Measurements from ENCODE around the gene ATP6V1C2.

Gene ATP6V1C2

GRCh38 chr2:10721396-10722251, at the start of gene ATP6V1C2:
TSS of gene ATP6V1C2 (plus strand) at chr2:10721630. CDS start at chr2:10722850, 1,220 bp downstream.
- no peak for DNase-seq

- DNase-seq = no peak
These were observed 46.3 kb upstream of the ATP6V1C2 start for GRCh38 chr2:10675131-10675530.

- DNase-seq = no peak
These were observed 43.2 kb upstream of the ATP6V1C2 start for GRCh38 chr2:10678225-10678624.

DNA sequence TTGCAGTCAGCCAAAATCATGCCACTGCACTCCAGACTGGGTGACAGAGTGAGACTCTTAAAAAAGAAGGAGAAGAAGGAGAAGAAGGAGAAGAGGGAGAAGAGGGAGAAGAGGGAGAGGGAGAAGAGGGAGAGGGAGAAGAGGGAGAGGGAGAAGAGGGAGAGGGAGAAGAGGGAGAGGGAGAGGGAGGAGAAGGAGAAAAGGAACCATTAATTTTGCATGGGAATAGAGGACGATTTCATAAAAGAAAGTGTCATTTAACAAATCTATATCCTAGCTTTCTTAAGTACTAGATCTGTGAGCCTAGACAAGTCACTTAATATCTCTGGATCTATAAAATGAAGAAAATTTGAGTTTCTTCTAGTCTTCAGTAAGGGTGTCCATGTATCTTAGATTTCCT, 41.2 kb upstream of the ATP6V1C2 start:
- no peak for DNase-seq

DNA sequence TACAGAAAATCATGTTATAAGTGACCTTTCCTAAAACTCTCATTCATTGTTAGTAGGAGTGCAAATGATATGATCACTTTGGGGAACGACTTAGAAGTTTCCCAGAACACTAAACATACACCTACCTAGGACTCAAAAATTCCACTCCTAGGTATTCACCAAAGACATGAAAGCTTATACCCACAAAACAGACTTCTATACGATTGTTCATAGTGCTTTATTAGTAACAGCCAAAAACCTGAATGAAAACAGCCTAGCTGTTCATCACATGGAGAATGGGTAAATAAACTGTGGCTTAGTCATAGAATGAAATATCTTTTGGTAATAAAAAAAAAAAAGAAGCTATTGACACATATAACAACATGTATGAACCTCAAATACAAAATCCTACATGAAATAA, 40.5 kb upstream of the ATP6V1C2 start:
- no peak for DNase-seq

- no peak for DNase-seq
These were observed 35.2 kb upstream of the ATP6V1C2 start for GRCh38 chr2:10686176-10686730.

- no peak for DNase-seq
These were observed 32.3 kb upstream of the ATP6V1C2 start for GRCh38 chr2:10688921-10689807.

DNA sequence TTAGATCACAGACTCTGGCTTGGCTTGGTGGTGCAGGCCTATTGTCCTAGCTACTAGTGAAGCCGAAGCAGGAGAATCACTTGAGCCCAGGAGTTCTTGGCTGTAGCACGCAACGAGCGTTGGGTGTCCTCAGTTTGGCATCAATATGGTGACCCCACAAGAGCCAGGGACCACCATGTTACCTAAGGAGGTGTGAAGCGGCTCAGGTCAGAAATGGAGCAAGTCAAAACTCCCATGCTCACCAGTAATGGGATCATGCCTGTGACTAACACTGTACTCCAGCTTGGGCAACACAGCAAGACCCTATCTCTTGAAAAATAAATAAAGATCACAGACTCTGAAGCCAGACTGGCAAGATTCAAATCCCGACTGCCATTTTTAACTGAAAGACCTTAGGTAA, 29.9 kb upstream of the ATP6V1C2 start:
- DNase-seq = no peak

DNA sequence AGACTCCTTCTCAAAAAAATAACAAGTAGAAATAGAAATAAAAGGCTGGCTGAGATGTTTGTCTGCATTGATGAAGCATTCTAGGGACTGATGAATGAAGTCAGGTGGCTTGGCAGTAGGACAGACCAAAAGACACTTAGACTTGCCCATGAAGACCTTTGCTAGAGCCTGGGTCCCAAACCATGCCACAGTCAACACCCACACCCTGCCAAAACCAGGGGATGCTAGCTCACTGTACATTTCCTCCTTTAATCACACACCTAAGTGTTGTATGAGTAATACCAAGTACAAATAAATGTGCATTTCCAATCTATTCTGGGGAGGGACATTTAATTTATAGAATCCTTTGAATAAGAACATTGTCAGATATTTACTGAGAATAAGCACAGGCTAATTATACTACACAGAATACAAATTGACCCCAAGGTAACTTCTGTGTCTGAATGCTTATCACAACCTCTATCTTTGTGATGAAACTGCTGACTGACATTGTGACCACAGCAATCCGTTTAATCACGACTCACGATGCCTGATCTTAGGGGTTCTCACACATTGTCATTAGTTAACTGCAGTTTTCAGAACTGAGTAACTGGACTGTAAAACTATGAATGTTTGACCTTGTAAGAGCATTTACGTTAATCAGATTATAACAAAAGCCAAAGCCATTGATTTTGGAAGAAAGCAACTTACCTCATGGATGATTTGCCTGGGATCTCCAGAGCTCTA, 21.2 kb upstream of the ATP6V1C2 start:
- DNase-seq = no peak

GRCh38 chr2:10704034-10704594, 17.3 kb upstream of the ATP6V1C2 start:
- DNase-seq = no peak

- no peak for DNase-seq
These were observed 15.4 kb upstream of the ATP6V1C2 start for GRCh38 chr2:10706033-10706432.

GRCh38 chr2:10707831-10708230, 13.6 kb upstream of the ATP6V1C2 start:
- no peak for DNase-seq

DNA sequence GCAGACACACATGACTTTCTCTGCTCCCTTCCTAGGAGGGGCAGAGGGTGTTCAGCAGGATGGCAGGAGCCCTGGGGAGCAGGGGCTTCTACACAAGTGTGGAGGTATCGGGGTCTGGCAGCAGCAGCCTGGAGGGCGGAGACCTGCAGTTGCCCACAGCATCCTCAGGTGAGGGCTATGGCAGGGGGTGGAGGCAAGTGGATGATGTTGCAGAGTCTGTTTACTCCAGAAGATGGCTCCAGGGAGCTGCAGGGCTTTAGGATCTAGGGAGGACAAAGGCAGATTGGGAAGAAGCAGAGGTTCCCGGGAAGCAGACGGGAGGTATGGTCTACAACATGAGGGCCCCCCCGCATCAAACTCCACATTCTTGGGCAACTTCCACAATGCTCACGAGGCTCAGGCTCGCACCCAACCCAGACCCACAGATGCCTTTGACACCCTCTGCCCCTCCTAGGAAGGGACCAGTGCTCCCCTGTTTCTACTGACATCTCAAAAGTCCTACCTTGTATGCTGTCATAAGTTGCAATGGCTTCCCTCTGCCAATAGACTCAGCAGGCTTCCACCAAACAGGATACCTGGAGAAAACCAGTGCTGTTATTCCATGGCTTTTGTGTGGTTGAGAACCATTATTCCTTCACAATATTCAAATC, 12.0 kb upstream of the ATP6V1C2 start:
- DNase-seq = peak; percentile 1

DNA sequence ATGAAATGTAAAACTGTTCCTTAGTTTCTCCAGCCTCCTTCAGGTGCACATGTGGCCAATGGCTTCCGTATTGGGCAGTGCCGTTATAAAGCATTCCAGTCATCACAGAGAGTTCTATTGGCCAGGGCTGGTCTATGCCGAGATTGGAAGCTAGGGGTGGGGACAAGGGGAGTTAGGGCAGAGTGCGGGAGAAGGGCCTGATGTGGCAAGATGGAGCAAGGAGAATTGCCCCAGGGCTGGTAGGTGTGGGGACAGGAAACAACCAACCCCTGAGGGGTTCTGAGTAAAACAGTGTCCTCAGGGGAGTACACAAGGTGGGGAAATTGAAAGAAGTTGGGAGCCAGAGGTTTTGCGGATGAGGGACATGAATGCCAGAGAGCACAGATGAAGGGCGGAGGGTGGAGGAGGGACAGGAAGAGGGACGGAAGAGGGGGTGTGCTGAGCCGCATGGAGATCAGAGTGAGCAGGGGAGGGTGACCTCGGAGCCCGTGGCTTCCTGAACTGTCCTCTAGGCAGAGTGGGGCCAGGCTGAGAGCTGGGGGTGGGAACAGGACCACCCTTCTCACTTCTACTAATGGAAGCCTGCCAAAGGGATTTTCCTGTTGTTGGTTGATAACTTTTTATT, 9.1 kb upstream of the ATP6V1C2 start:
- DNase-seq = no peak

DNA sequence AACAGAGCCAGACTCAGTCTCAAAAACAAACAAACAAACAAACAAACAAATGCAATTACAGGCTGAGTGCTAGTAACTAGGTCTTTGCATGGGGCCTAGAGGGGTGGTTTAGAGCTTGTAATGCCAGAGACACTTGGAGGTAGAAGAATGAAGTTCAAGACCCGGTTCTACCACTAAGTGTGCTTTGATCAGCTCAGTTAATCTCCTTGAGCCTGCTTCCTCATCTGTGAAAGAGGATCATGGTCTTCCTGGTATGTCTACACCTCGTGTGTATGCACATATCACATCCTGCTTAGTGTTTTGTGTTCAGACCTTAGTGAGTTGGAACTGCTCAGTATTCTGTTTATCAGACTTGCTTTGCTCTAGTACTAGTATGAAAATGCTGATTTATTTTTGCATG, 4.8 kb upstream of the ATP6V1C2 start:
- DNase-seq = no peak

DNA sequence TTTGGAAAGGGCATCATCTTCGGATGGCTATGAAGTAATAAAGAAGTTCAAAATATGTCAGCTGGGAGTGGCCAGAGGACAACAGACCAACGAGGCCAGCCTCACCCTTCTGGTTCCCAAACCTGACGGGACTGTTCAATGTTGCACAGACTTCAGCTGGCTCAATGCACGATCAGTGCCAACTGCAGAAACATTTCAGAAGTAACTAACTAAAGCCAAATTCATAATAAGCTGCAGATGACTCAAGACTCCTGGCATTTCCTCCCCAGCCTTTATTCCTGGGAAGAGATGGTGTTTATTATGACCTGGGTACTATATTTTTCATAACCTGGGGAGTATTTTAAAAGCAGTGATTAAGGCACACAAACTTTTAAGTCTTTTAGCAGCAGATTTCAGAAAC, 3.8 kb upstream of the ATP6V1C2 start:
- DNase-seq = peak; percentile 3

DNA sequence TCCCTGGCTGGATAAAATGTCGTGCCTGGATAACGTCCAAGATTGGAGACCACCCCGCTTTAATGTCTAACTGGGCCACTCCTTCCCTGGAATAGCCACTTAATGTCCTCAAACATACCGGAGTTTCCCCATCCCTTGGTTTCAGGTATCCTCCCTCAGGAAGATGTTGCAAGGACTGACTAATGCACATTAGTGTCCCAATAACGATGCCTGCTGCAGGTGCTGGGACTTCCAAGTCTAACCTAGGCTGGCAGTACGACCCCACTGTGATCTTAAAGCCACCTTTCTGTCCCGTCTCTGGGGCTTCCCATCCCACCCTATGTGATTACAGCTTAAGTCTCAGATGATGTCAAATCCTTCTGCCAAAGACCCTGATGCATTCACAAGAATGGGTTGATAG, 1.1 kb upstream of the ATP6V1C2 start:
- DNase-seq = no peak

DNA sequence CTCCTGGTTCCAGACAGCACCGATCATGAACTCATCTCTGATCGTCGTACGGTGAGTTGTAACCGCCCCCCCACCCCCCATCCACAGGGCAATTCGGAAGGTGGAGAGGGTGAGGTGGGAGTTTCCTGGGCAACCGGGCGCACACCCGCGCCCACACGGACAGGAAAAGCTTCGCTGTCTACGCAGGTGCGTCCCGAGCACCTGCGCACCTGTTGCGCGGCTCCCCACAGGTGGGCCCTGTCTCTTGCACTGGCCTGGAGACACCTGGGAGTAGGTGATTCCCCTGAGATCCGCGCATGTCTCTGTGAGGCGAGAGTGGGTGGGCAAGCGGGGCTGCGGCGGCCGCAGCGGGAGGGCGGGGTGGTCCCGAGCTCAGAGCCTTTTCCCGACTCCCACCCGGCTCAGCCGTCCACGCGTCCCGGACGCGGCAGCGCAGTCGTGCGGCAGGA, 459 bp upstream of the ATP6V1C2 start:
- DNase-seq = no peak

- no peak for DNase-seq
These were observed 909 bp downstream of the ATP6V1C2 start for GRCh38 chr2:10722252-10722825.

DNA sequence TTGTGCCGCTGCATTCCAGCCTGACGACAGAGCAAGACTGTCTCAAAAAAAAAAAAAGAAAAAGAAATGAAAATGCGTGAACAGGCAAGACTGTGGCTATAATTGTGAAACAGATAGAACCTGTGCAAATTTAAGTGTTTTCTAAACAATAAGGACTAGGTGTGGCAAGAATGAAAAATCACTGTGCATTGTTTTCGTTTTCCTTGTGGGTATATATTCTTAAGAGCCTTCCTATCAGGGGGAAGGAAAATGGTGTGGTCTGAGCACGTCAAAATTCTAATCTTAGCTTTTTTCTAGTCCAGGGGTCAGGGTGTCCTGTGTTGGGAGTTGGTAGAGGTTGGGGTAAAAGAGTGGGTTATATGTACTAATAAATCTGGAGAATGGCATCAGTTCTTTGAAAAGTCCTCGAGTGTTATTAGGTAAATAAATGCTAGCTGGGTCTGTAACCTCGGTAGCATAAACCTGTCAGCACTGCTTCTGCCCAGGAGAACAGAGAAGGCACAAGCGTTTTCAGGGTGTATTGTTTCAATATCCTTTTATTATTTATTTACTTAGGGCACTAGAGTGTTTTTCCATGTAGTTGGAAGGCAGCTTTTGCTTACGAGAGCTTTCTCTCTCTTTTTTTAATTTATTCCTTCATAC, 11.6 kb downstream of the ATP6V1C2 start:
- DNase-seq = no peak

GRCh38 chr2:10733566-10733925, 12.1 kb downstream of the ATP6V1C2 start:
- no peak for DNase-seq
